ENCODE measurements around the gene GSS. TPM values are rescaled to one million over a fixed set of nuclear protein-coding genes. Genes with fewer than 3 reads are reported as not detected.
A peak's percentile ranks its signal among the peaks of the same experiment; 100 is the strongest.

The GSS gene
- total RNA-seq, 1 donor from 2014 or later = 37.2 TPM

DNA sequence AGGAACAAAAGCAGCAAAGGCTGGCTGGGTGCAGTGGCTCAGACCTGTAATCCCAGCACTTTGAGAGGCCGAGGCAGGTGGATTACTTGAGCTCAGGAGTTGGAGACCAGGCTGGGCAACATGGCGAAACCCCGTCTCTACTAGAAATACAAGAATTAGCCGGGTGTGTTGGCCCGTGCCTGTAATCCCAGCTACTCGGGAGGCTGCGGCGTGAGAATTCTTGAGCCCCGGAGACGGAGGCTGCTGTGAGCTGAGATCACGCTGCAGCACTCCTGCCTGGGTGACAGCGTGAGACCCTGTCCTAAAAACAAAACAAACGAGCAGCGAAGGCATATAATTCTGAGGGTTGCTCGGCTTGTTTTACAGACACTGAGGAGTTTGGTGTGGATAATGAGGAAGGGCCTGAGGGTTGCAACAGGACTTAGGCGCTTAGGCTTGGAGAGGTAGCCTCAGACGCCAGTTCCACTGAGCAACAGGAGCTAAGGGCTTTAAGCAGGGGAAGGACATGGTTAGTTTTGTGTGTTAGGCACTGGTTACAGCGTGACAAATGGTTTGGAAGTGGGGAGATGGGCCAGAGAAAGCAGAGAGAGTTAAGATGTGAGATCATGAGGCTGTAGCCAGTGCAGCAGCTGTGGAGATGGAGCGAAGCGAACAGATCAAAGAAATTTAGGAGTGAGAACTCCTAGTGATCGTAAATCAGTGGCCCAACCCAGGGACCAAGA, 1.3 kb upstream of the GSS start:
- Mint-ChIP-seq H3K27me3 (ENCODE audit: unreplicated experiment) (no peaks in the 10 kb centered on the region), H3K4me1 (ENCODE audit: unreplicated experiment) (peaks cover 22% of the 10 kb centered on the region), H3K9me3 (ENCODE audit: unreplicated experiment) (no peaks in the 10 kb centered on the region), H3K27ac (ENCODE audit: unreplicated experiment) (no peak overlapping the region), H3K36me3 (ENCODE audit: unreplicated experiment) (no peaks in the 10 kb centered on the region), H3K4me3 (ENCODE audit: unreplicated experiment) (peak overlapping the region; percentile 97)
- DNase-seq (ENCODE audit: extremely low spot score, unreplicated experiment) = no peak
- TF ChIP-seq, protein P1, sequence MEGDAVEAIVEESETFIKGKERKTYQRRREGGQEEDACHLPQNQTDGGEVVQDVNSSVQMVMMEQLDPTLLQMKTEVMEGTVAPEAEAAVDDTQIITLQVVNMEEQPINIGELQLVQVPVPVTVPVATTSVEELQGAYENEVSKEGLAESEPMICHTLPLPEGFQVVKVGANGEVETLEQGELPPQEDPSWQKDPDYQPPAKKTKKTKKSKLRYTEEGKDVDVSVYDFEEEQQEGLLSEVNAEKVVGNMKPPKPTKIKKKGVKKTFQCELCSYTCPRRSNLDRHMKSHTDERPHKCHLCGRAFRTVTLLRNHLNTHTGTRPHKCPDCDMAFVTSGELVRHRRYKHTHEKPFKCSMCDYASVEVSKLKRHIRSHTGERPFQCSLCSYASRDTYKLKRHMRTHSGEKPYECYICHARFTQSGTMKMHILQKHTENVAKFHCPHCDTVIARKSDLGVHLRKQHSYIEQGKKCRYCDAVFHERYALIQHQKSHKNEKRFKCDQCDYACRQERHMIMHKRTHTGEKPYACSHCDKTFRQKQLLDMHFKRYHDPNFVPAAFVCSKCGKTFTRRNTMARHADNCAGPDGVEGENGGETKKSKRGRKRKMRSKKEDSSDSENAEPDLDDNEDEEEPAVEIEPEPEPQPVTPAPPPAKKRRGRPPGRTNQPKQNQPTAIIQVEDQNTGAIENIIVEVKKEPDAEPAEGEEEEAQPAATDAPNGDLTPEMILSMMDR (IDR thresholded peaks at IDR 0.05) = no peak

DNA sequence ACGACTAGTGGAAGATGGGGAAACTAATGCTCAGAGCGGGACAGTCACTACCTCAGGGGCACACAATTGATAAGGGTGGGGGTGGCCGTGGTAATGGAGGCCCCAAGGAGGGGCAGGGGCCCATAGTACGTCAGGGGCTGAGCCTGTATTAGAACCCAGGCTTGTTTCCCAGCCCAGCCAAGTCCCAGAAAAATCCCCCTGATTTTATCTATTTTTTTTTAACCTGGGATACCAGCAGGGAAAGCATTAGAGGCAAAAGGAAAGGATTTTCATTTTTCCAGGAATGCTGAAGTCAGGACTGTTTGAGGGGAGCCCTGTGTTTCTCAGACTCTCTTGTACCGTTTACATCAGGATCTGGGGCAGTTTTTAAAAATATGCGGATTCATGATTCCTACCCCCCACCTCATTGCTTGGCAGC, 444 bp upstream of the GSS start:
- TF ChIP-seq, protein P1 (IDR thresholded peaks at IDR 0.05) = peak; percentile 8
- H3K36me3 Mint-ChIP-seq (ENCODE audit: unreplicated experiment) = no peaks in the 10 kb centered on the region
- peaks cover 26% of the 10 kb centered on the region for H3K4me1 Mint-ChIP-seq (ENCODE audit: unreplicated experiment)
- H3K27ac Mint-ChIP-seq (ENCODE audit: unreplicated experiment) = peak overlapping the region; percentile 99
- H3K4me3 Mint-ChIP-seq (ENCODE audit: unreplicated experiment) = peak overlapping the region; percentile 97
- H3K27me3 Mint-ChIP-seq (ENCODE audit: unreplicated experiment) = no peaks in the 10 kb centered on the region
- DNase-seq (ENCODE audit: extremely low spot score, unreplicated experiment) = no peak
- H3K9me3 Mint-ChIP-seq (ENCODE audit: unreplicated experiment) = no peaks in the 10 kb centered on the region

DNA sequence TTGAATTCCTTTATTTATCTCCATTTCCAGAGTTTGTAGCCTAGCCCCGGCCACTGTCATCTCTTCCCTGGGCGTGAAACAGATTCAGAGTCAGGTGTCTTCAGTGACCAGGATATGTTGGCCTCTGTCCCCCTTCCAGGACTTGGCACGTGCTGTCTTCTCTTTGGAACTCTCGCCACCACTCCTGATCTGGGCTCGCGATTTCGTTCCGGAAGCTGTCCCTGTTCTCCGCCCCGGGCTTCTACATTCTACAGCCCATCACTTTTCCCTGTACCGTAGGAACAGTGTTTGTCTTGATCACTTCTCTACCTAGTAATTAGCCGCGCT, 739 bp downstream of the GSS start:
- DNase-seq (ENCODE audit: extremely low spot score, unreplicated experiment) = no peak

DNA sequence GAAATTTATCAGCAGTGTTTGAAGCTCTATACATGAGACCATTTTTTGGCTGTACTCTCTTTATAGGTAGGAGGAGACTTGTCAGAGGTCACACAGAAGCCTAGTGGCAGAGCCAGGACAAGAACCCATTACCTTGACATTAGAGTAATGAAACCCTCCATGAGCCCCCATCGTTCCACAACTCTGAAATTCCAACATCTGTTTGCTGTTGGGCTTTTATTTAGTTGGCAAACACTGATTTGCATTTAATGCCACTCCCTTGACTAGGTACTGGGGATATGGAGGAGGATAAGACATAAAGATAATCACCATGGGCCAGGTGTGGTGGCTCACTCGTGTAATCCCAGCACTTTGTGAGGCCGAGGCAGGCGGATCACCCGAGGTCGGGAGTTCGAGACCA, 1.6 kb downstream of the GSS start:
- TF ChIP-seq, protein P1 (IDR thresholded peaks at IDR 0.05) = no peak
- Mint-ChIP-seq H3K27me3 (ENCODE audit: unreplicated experiment) (no peaks in the 10 kb centered on the region), H3K4me3 (ENCODE audit: unreplicated experiment) (peak overlapping the region; percentile 10), H3K27ac (ENCODE audit: unreplicated experiment) (no peak overlapping the region), H3K9me3 (ENCODE audit: unreplicated experiment) (no peaks in the 10 kb centered on the region), H3K4me1 (ENCODE audit: unreplicated experiment) (peaks cover 26% of the 10 kb centered on the region), H3K36me3 (ENCODE audit: unreplicated experiment) (no peaks in the 10 kb centered on the region)
- DNase-seq (ENCODE audit: extremely low spot score, unreplicated experiment) = no peak

More for the DNA sequence above, 739 bp downstream of the GSS start:
- TF ChIP-seq, protein P1 (IDR thresholded peaks at IDR 0.05) = no peak
- Mint-ChIP-seq H3K4me1 (ENCODE audit: unreplicated experiment) (peaks cover 26% of the 10 kb centered on the region), H3K4me3 (ENCODE audit: unreplicated experiment) (peak overlapping the region; percentile 97), H3K27ac (ENCODE audit: unreplicated experiment) (peak overlapping the region; percentile 99), H3K27me3 (ENCODE audit: unreplicated experiment) (no peaks in the 10 kb centered on the region), H3K9me3 (ENCODE audit: unreplicated experiment) (no peaks in the 10 kb centered on the region), H3K36me3 (ENCODE audit: unreplicated experiment) (no peaks in the 10 kb centered on the region)

DNA sequence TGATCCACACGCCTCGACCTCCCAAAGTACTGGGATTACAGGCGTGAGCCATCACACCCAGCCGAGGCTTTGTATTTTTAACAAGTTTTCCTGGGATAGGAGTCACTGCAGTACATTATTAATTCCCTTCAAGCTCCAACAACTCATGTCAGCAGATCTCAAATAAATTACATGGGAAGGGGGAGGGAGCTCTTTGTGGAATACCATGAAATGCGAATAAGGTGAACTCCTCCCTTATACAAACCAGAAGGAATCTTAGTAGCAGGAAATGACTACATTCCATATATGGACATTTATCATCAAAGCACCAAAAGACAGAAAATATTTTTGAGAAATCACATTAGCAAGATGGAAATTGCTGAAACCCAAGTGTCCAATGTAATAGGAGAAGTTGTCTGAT, 2.9 kb downstream of the GSS start:
- no peaks in the 10 kb centered on the region for H3K9me3 Mint-ChIP-seq (ENCODE audit: unreplicated experiment)
- H3K36me3 Mint-ChIP-seq (ENCODE audit: unreplicated experiment) = no peaks in the 10 kb centered on the region
- H3K4me1 Mint-ChIP-seq (ENCODE audit: unreplicated experiment) = peaks cover 26% of the 10 kb centered on the region
- H3K4me3 Mint-ChIP-seq (ENCODE audit: unreplicated experiment) = no peak overlapping the region
- no peak for DNase-seq (ENCODE audit: extremely low spot score, unreplicated experiment)
- H3K27ac Mint-ChIP-seq (ENCODE audit: unreplicated experiment) = no peak overlapping the region
- H3K27me3 Mint-ChIP-seq (ENCODE audit: unreplicated experiment) = no peaks in the 10 kb centered on the region
- TF ChIP-seq, protein P1 (IDR thresholded peaks at IDR 0.05) = no peak
